ENCODE measurements around the gene CFAP61. TPM values are rescaled to one million over a fixed set of nuclear protein-coding genes. Genes with fewer than 3 reads are reported as not detected.

The CFAP61 gene
- total RNA-seq, 4 donors from 2014 or later: 0.34 to 1.6 (median 1.1) TPM

- WGBS, 2 donors: 30 to 42% methylated on average over 2 of the region's 2 CpGs
- H3K27me3 ChIP-seq: no peaks in the 10 kb centered on the region
- no peaks in the 10 kb centered on the region for H3K4me1 ChIP-seq
- TF ChIP-seq POLR2A (IDR thresholded peaks at IDR 0.05): no peak
- TF ChIP-seq, protein P1, sequence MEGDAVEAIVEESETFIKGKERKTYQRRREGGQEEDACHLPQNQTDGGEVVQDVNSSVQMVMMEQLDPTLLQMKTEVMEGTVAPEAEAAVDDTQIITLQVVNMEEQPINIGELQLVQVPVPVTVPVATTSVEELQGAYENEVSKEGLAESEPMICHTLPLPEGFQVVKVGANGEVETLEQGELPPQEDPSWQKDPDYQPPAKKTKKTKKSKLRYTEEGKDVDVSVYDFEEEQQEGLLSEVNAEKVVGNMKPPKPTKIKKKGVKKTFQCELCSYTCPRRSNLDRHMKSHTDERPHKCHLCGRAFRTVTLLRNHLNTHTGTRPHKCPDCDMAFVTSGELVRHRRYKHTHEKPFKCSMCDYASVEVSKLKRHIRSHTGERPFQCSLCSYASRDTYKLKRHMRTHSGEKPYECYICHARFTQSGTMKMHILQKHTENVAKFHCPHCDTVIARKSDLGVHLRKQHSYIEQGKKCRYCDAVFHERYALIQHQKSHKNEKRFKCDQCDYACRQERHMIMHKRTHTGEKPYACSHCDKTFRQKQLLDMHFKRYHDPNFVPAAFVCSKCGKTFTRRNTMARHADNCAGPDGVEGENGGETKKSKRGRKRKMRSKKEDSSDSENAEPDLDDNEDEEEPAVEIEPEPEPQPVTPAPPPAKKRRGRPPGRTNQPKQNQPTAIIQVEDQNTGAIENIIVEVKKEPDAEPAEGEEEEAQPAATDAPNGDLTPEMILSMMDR (IDR thresholded peaks at IDR 0.05): no peak
- intact Hi-C loops (cut with DNase I): no loop called here
- no peak overlapping the region for H3K27ac ChIP-seq
- no peaks in the 10 kb centered on the region for H3K36me3 ChIP-seq
- H3K9me3 ChIP-seq: no peaks in the 10 kb centered on the region
- no peak overlapping the region for H3K4me3 ChIP-seq (replicated peaks in 1 of 3)
- DNase-seq: no peak
Measured at GRCh38 chr20:20143646-20144045, 91.3 kb downstream of the CFAP61 start.

- no peaks in the 10 kb centered on the region for H3K4me1 ChIP-seq
- H3K4me3 ChIP-seq (replicated peaks in 1 of 3): no peak overlapping the region
- H3K9me3 ChIP-seq: no peaks in the 10 kb centered on the region
- no peak for DNase-seq
- H3K27ac ChIP-seq: no peak overlapping the region
- WGBS, 2 donors: 86 to 94% methylated on average over 2 of the region's 2 CpGs
- no peaks in the 10 kb centered on the region for H3K27me3 ChIP-seq
- no peaks in the 10 kb centered on the region for H3K36me3 ChIP-seq
- intact Hi-C loops (cut with DNase I): no loop called here
- TF ChIP-seq, protein P1 (IDR thresholded peaks at IDR 0.05): no peak
- TF ChIP-seq POLR2A (IDR thresholded peaks at IDR 0.05): no peak
Measured at GRCh38 chr20:20148779-20149178, 96.4 kb downstream of the CFAP61 start.

DNA sequence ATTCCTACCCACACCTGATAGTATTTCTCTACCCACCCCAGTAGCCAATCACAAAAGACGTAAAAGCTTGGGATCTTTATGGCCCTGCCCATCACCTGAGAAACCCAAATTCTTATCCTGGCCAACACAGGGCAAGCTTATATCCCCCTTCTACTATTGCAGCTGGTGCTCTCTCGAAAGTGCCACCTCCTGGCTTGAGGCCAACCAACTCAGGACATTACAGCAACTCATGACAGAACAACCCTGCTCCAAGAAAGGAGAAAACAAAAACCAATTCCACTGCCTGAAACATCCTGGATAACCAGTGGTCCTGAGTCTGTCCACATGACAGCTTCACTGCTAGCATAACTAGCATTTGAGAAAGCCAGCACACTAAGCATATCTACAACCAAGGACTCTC is 97.9 kb downstream of the CFAP61 start:
- Histone ChIP-seq H3K4me3 (replicated peaks in 1 of 3) (no peak overlapping the region), H3K27ac (no peak overlapping the region), H3K36me3 (no peaks in the 10 kb centered on the region), H3K4me1 (no peaks in the 10 kb centered on the region), H3K9me3 (no peaks in the 10 kb centered on the region), H3K27me3 (no peaks in the 10 kb centered on the region)
- 72 to 84% methylated on average over 2 of the region's 2 CpGs for WGBS, 2 donors
- intact Hi-C loops (cut with DNase I): no loop called here
- DNase-seq: no peak
- TF ChIP-seq POLR2A (IDR thresholded peaks at IDR 0.05): no peak
- TF ChIP-seq, protein P1 (IDR thresholded peaks at IDR 0.05): no peak

DNA sequence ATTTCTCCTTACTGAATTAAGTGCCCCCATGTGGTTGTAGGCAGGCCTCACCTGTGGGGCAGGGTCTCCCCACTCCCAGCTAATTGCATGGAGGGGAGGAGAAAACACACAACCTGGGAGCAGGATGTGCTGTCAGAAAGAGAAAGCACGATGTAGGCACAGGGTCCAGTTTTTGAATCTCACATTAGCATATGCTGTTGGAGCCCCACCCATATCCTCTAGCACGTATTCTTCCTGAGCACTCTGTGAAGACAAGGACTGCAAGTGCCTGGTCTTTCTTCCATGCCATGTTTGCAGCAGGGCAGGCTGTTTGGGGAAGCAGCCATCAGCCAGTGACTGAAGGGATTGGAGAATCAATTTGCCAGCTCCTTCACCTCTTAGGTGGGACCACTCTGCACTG is 108.2 kb downstream of the CFAP61 start:
- 33 to 43% methylated on average over 2 of the region's 2 CpGs for WGBS, 2 donors
- TF ChIP-seq, protein P1 (IDR thresholded peaks at IDR 0.05): no peak
- TF ChIP-seq POLR2A (IDR thresholded peaks at IDR 0.05): no peak
- H3K4me1 ChIP-seq: no peaks in the 10 kb centered on the region
- no peak for DNase-seq
- no peak overlapping the region for H3K4me3 ChIP-seq (replicated peaks in 1 of 3)
- no peaks in the 10 kb centered on the region for H3K27me3 ChIP-seq
- H3K9me3 ChIP-seq: no peaks in the 10 kb centered on the region
- intact Hi-C loops (cut with DNase I): no loop called here
- H3K27ac ChIP-seq: no peak overlapping the region
- no peaks in the 10 kb centered on the region for H3K36me3 ChIP-seq

DNA sequence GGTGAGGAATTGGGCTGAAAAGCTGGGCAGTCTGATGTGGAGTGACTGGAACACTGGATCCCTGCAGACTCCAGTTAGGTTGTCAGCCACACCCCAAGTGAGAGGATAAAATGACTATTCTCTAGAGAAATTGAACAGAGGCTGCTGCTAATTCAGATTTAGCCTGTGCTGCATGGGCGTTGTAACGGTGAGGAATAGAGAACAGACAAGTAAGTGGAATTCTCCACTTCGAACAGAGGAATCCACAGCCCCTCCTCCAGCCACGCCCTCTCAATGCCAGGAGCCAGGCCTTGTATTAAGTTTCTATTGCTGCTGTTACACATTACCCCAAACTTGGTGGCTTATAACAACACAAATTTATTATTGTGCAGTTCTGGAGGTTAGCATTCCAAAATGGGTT is 109.3 kb downstream of the CFAP61 start:
- Histone ChIP-seq H3K36me3 (no peaks in the 10 kb centered on the region), H3K4me1 (no peaks in the 10 kb centered on the region), H3K27ac (no peak overlapping the region), H3K9me3 (no peaks in the 10 kb centered on the region), H3K27me3 (no peaks in the 10 kb centered on the region), H3K4me3 (replicated peaks in 1 of 3) (no peak overlapping the region)
- TF ChIP-seq, protein P1 (IDR thresholded peaks at IDR 0.05): no peak
- no peak for TF ChIP-seq POLR2A (IDR thresholded peaks at IDR 0.05)
- WGBS, 2 donors: 73 to 75% methylated on average over 4 of the region's 4 CpGs
- no peak for DNase-seq
- intact Hi-C loops (cut with DNase I): no loop called here

All from thyroid gland (tissue), 4 donors.